NCI-H2081 treated with DMSO at 0.1 percent for 48 hours (cell line): ENCODE data around the gene HAX1.
"Not testable (repeated sequence)": the region's sequence is repeated elsewhere in the genome, so short reads cannot be mapped to it uniquely, and the experiment has no call there.

Experiments used
- DNase-seq: peaks from one replicate; lab custom pipeline; 2025; lab: John Stamatoyannopoulos, UW

Gene HAX1

GRCh38 chr1:154272217-154272998, at the start of gene HAX1:
Gene HAX1 (plus strand): TSS chr1:154272629. CDS start chr1:154272724, 95 bp downstream.
- peak; percentile 86 for DNase-seq

GRCh38 chr1:154222918-154223317, 49.5 kb upstream of the HAX1 start:
- DNase-seq, result no peak

GRCh38 chr1:154223621-154224020, 48.8 kb upstream of the HAX1 start:
- no peak for DNase-seq

GRCh38 chr1:154225370-154225769, 47.1 kb upstream of the HAX1 start:
- no peak for DNase-seq

GRCh38 chr1:154231112-154231511, 41.3 kb upstream of the HAX1 start:
- DNase-seq, result not testable (repeated sequence)

- not testable (repeated sequence) for DNase-seq
These were observed 39.3 kb upstream of the HAX1 start for GRCh38 chr1:154233127-154233526.

- no peak for DNase-seq
These were observed 35.6 kb upstream of the HAX1 start for GRCh38 chr1:154236855-154237254.

- DNase-seq, result no peak
These were observed 35.0 kb upstream of the HAX1 start for GRCh38 chr1:154237435-154237834.

GRCh38 chr1:154237880-154238506, 34.4 kb upstream of the HAX1 start:
- DNase-seq, result no peak

- no peak for DNase-seq
These were observed 32.9 kb upstream of the HAX1 start for GRCh38 chr1:154239491-154239890.

- DNase-seq, result no peak
These were observed 32.1 kb upstream of the HAX1 start for GRCh38 chr1:154240294-154240833.

GRCh38 chr1:154241703-154242351, 30.6 kb upstream of the HAX1 start:
- no peak for DNase-seq

GRCh38 chr1:154253671-154254070, 18.8 kb upstream of the HAX1 start:
- DNase-seq, result no peak

GRCh38 chr1:154256686-154257085, 15.7 kb upstream of the HAX1 start:
- DNase-seq, result no peak

GRCh38 chr1:154258784-154259183, 13.6 kb upstream of the HAX1 start:
- no peak for DNase-seq

- DNase-seq, result no peak
These were observed 12.3 kb upstream of the HAX1 start for GRCh38 chr1:154260127-154260526.

GRCh38 chr1:154263465-154264332, 8.7 kb upstream of the HAX1 start:
- no peak for DNase-seq

- DNase-seq, result no peak
These were observed 8.0 kb upstream of the HAX1 start for GRCh38 chr1:154264454-154264853.

- no peak for DNase-seq
These were observed 6.8 kb upstream of the HAX1 start for GRCh38 chr1:154265586-154265985.

- no peak for DNase-seq
These were observed 1.6 kb upstream of the HAX1 start for GRCh38 chr1:154270833-154271232.

- no peak for DNase-seq
These were observed 652 bp downstream of the HAX1 start for GRCh38 chr1:154272999-154273563.
